ENCODE data around the gene MTA1.

Gene MTA1

DNA sequence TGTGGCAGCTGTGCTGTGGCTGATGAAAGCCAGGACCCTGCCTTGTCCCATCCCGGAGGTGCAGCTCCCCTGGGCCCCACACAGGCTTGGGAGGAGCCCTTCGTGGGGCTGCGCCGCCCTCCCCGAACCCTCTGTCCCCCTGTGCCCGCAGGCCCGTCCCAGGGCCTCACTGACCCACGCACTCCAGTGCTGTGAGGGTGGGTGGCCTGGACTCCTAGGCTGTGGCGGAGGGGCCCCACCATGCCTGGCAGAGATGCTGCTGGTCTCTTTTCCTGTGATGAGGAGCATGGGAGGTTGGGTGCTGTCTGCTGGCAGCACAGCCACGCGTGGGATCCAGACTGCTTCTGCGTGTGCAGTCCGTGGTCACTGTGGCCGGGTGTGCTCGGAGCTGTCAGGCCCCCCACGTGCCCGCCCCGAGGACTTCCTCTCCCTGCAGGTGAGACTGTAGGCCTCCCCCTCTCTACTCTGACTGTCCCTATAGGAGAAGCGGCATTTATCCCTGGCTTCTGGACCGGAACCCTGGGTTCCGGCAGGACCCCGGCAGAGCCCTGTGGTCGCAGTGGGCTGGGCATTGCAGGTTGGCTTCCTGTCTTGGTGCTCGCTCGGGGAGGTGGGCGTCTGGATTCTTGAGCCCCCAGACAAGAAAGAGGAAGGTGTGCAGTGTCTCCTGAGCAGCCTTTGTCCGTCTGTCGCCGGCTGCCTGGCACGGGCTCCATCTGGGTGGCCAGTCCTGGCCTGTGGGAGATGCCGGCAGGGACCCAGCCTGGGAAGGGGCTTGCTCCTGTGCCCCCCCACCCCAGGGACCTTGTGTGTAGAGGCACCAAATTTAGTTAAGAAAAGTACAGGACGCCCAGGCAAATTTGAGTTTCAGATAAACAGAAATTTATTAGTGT lies 2.3 kb downstream of the MTA1 start:
- in situ Hi-C loops (cut with MboI; ENCODE audit: low sequenced_read_pairs) = no loop called here

DNA sequence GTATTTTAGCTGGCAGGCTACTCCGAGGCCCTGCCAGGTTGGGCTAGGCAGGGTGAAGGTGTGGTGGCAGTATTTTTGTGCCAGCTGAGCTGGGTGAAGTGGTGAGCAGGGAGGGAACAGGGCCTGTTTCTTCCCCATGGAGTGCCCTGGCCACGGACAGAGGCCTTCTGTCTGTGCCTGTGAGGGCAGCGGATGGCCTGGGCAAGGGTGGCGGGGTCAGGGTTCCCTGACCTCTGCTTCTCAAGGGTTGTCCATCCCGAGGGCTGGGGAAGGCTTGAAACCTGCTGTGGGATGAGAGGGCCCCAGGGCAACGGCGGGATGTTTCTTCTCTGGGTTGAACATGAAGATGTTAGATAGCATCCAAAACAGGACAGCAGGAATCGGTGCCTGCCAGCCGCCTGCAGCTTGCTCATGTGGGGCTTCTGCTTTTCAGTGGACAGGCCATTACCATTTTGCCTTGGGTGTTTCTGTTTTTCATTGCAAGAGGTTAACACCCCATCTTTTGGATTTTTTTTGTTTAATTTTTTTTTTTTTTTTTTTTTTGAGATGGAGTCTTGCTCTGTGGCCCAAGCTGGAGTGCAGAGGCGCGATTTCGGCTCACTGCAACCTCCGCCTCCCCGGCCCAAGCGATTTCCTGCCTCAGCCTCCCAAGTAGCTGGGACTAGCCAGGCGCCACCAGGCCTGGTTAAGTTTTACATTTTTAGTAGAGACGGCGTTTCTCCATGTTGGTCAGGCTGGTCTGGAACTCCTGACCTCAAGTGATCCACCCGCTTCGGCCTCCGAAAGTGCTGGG lies 3.3 kb downstream of the MTA1 start:
- in situ Hi-C loops (cut with MboI; ENCODE audit: low sequenced_read_pairs) = no loop called here

DNA sequence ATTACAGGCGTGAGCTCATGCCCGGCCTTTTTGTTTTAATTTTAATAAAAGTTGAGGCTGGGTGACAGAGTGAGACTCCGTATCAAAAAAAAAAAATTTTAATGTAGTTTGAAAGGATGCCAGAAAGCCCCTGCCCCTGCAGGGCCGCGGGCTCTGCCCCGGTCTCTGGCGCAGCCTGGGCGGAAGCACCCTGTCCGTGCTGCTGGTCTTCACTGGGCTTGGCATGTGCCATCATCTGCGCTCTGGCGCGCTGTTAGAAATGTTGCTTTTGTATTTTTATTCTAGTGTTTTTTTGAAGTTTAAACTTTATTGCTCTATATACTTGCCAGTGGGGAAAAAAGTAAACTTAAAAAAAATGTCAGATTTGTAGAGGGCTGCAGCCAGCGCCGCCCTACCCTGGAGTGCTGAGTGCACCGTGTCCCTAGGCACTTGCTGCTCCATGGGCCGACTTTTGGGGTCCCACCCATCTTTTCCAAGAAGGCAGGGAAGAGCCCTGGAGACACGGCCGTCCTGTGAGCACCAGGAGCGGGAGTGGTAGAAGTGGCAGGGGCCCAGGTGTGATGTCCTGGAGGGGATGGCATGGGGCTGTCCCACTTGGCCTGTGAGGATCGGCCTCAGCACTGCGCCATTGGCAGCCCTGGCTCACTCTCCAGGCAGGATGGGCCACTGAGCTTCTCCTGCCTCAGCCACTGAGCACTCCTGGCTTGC lies 4.0 kb downstream of the MTA1 start:
- in situ Hi-C loops (cut with MboI; ENCODE audit: low sequenced_read_pairs) = no loop called here

DNA sequence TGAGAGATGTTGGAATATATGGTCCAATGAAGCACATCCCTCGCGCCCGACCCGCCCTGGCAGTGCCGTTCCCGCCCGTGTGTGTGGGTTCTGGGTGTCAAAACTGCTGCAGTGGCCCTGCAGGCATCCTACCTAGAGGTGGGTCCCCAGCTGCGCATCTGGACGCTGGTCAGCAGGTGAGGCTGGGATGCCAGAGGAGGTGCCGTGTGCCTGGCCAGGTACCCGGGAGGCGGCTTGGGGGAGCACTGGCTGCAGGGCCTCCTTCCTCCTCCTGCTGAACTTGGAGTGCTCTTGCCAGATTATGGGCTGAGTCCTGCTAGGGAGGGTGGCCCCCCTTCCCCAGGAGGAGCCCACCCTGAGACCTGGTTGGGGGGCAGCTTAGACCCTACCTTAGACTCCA lies 5.2 kb downstream of the MTA1 start:
- in situ Hi-C loops (cut with MboI; ENCODE audit: low sequenced_read_pairs) = no loop called here

DNA sequence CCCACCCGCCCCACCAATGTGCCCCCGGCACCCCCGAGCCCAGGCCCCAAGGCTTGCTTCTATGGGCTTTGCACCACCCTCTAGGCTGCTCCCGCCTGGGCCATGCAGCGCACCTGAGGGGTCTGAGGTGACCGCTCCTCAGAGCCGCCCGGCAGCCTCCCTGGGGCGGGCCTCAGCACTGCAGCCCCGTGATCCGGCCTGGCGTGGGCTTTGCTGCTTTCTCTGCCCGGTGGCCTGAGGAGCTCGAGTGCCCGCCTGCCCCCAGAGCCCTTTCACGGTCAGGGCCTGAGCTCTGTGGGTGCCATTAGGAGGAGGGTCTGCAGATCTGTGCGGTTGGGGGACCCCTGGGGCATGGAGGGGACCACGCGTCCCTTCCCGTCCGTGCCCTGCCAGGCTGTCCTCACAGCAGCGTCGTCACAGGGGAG lies 6.2 kb downstream of the MTA1 start:
- in situ Hi-C loops (cut with MboI; ENCODE audit: low sequenced_read_pairs) = no loop called here

DNA sequence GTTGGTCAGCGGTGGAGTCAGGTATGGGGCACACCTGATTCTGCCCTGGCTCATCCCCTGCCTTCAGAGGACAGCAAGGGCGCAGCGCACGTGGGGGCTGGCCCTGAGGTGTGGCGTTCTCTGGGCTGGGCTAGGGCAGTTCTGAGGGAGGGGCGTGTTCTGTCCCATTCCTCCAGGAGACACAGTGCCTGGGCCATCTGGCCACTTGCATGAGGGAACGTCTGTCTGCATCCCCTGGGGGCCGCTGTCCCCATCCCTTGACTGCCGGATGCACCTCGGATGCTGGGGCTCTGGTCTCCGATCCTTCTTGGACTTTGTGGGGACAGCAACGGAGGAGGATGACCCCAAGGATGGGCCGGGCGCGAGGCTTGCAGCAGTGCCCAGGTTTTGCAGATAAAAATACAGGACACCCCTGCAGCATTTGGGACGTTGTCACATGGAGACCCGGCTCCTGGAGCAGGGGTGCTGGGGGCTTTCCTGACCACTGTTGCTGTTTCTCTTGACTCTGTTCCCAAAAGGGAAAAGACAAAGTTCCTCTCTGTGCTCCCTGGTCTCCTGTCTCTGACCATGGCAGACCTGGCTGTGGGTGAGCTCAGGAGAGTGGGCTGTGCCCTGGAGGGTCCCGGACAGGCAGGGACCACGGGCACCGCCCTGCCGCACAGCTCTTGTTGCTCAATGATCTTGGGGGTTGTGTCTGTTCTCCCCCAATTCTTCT lies 6.9 kb downstream of the MTA1 start:
- in situ Hi-C loops (cut with MboI; ENCODE audit: low sequenced_read_pairs) = no loop called here

DNA sequence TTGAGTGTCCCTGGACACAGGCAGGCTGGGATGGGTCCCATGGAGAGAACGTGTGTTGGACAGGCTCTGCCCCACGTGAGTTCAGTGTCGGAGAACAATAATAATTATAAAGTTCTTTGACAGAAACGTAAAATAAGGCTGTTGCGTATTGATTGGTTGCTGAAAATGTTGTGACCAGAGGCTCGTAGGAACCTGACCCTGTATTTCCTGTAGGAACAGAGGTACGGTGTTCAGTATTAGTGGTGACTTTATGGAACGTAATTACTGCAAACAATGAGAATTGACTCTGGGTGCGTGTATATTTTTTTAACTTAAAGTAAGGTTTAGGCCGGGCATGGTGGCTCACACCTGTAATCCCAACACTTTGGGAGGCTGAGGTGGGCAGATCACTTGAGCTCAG lies 7.8 kb downstream of the MTA1 start:
- in situ Hi-C loops (cut with MboI; ENCODE audit: low sequenced_read_pairs) = no loop called here

DNA sequence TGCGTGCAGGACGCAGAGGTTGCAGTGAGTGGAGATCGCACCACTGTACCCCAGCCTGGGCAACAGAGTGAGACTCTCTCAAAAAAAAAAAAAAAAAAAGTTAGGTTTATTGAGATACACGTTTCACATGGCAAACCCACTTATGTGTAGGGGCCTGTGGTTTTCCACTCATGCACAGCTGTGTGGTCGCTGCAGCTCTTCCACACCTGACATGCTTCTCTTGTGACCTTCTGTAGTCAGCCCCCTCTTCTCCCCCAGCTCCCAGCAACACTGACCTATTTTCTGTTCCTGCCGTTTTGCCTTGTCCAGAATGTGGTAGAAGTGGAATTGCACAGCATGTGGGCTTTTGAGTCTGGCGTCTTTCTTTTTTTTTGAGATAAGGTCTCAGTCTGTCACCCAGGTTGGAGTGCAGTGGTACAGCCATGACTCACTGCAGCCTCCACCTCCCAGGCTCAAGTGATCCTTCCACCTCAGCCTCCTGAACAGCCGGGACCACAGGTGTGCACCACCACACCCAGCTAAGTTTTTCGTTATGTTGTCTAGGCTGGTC lies 8.4 kb downstream of the MTA1 start:
- in situ Hi-C loops (cut with MboI; ENCODE audit: low sequenced_read_pairs) = no loop called here

DNA sequence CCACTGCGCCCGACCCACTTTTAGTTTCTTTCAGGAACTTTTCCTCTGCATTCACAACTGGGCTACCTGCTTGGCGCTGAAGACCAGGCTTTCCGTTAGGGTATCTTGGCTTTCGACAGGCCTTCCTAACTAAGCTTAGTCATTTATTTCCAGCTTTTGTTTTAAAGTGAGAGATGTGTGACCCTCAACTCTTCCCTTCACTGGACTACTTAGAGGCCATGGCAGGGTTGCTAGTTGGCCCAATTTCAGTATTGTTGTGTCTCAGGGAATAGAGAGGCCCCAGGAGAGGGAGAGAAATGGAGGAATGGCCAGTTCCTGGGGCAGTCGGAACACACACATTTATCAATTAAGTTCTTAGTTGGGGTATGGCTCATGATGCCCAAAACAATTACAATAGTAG lies 10.4 kb downstream of the MTA1 start:
- in situ Hi-C loops (cut with MboI; ENCODE audit: low sequenced_read_pairs) = no loop called here

DNA sequence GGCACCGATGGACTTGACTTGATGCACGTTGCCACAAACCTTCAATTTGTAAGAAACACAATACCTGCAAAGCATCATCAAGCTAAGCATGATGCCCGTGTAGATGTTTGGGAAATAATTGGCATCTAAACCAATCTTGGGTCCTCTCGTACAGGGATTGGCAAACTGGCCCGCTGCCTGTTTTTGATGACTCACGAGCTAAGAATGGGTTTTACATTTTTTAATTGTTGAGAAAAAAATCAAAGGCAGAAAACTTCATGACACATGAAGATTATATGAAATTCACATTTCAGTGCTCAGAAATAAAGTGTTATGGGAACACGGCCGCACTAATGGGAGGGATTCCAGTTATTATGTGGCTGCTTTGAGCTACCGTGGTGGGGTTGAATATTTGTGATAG lies 10.9 kb downstream of the MTA1 start:
- in situ Hi-C loops (cut with MboI; ENCODE audit: low sequenced_read_pairs) = no loop called here

DNA sequence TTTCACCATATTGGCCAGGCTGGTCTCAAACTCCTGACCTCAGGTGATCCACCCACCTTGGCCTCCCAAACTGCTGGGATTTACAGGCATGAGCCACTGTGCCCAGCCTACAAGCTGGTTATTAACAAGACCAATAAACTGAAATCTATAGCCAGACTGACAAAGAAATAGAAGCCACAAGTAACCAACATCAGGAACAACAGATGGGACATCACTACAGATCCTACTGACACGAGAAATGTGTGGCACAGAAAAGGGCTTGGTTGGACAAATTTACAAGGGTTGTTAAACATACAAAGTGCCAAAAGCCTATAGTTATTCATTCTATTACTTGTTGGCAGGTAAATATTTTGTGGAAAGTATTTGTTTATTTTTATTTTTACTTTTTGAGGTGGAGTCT lies 11.6 kb downstream of the MTA1 start:
- in situ Hi-C loops (cut with MboI; ENCODE audit: low sequenced_read_pairs) = no loop called here

DNA sequence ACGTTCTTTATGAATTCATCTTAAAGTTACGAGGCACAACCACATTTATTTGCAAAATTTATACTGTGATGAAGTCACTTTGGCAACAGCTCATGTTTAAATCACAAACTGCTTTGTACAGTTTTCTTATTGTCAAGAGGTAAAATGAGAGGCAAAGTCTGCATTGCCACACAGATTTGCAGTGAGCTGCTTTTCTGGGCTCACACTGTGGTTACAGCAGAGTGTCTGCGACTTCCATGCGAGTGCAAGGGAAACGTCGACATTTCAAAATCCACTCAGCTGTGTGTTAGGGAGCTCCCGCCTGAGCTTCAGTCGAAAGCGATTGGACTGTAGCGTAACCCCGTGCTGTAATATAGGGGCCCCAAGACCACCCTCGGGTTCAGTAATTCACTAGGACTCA lies 13.0 kb downstream of the MTA1 start:
- in situ Hi-C loops (cut with MboI; ENCODE audit: low sequenced_read_pairs) = no loop called here

DNA sequence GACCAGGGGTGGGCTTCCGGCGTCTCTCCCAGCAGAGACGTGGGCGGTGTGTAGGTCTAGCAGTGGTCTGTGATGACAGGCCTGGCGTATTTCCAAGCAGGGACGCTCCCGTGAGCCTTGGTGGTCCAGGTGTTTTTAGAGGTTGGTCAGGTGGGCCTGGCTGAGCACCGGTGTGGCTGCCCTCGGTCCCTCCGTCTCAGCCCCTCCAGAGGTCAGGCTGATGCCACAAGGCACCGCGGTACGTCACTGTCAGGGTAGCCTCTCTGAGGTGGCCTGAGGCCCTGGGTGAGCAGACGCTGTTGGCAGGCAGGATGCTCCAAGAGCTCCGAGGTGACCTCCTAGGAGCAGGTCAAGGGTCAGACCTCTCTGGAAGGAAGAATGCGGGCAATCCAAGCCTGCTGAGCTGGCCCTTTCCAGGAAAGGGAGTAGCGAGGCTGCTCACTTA lies 13.6 kb downstream of the MTA1 start:
- in situ Hi-C loops (cut with MboI; ENCODE audit: low sequenced_read_pairs) = no loop called here

DNA sequence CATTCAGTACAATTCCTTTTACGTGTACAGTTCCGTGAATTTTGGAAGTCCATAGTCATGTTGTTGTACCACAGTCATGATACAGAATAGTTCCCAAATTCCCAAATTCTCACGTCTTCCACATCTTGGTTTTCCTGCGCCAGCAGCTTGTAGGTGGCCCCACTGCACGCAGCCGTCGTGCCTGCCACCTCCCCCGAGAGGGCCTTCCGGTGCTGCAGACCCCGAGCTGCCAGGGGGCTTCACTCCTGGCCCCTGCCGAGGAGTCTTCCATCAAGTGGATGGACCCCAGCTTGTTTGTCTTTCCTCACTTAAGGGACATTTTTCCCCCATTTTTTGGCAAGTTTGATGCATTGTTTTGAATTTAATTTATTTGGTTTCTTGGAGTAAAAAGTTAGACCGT lies 16.8 kb downstream of the MTA1 start:
- in situ Hi-C loops (cut with MboI; ENCODE audit: low sequenced_read_pairs) = no loop called here

DNA sequence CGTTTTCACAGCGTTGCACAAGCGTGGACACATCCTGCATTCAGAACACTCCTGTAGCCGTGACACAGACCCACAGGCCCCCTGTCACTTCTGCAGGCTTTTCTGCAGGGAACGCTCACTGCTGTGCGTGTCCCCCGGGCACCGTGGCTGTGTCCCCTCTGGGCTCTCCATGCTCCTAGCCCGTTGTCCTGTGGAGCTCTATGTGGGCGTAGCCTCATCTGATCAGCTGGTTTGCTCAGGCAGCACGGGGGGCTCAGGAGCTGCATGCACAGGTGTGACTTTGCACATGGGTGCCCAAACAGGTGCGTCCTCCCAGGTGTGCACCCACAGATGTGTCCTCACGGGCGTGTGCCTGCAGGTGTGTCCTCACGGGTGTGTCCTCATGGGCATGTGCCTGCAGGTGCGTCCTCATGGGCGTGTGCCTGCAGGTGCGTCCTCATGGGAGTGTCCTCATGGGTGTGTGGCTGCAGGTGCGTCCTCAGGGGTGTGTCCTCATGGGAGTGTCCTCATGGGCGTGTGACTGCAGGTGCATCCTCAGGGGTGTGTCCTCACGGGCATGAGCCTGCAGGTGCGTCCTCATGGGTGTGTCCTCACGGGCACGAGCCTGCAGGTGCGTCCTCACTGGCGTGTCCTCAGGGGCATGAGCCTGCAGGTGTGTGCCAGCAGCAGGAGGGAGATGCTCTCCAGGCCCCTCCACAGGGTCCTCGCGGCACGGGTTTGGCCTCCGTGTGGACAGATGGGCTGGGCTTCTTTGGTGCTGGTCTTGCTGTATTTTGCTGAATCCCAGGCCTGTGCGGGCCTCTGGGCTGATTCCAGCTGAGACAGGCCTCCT lies 17.5 kb downstream of the MTA1 start:
- in situ Hi-C loops (cut with MboI; ENCODE audit: low sequenced_read_pairs) = no loop called here

DNA sequence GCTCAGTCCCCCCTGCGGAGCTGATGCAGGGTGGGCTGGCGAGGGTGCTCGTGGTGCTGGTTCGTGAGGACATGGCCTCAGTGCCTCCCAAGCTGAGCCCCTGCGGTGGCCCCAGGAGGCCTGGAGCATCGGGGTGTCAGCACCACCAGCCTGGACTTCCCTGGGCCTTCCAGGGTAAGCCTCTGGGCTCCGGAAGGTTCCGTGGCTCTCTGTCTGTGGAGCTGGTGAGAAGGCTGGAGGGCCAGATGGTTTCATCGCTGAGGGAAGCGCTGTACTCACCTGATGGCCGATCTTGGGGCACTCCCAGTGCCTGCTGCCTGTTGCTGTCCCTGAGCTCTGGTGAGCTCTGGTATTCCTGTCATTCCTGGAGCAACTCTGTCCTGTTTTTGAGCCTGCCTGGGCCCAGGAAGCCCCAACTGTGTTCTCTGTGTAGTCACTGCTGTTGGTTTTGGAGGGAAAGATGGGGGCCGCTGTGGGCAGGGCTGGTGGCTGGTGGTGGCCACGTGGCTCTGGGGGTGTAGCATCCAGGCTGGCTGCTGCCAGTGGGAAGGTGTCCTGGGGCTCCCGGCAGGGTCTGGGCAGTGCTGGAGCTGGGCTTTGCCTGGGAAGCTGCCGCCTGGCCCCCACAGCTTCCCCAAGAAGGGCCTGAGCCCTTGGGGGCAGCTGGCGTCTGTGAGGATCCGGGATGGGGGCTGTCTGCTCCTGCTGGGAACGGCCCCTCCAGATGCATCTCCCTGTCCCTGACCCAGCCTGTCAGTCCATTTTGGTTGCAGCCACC lies 18.3 kb downstream of the MTA1 start:
- in situ Hi-C loops (cut with MboI; ENCODE audit: low sequenced_read_pairs) = no loop called here

DNA sequence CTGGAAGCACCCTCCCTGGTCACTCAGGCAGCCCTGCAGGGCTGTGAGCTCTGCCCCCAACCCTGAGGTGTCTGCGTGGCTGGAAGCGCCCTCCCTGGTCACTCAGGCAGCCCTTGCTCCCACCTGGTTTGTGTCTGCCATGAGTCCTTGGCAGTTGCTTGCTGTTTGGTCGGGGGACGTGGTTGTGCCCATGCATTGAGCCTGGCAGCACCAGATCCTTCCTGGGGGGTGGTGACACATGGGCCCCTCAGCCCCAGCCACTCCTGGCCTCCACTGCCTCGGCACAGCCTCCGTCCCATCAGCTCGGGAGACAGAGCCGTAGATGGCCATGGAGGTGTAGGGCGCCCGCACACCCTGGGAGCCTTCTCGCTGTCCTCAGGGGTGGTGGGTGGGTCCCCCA lies 19.6 kb downstream of the MTA1 start:
- in situ Hi-C loops (cut with MboI; ENCODE audit: low sequenced_read_pairs) = no loop called here

DNA sequence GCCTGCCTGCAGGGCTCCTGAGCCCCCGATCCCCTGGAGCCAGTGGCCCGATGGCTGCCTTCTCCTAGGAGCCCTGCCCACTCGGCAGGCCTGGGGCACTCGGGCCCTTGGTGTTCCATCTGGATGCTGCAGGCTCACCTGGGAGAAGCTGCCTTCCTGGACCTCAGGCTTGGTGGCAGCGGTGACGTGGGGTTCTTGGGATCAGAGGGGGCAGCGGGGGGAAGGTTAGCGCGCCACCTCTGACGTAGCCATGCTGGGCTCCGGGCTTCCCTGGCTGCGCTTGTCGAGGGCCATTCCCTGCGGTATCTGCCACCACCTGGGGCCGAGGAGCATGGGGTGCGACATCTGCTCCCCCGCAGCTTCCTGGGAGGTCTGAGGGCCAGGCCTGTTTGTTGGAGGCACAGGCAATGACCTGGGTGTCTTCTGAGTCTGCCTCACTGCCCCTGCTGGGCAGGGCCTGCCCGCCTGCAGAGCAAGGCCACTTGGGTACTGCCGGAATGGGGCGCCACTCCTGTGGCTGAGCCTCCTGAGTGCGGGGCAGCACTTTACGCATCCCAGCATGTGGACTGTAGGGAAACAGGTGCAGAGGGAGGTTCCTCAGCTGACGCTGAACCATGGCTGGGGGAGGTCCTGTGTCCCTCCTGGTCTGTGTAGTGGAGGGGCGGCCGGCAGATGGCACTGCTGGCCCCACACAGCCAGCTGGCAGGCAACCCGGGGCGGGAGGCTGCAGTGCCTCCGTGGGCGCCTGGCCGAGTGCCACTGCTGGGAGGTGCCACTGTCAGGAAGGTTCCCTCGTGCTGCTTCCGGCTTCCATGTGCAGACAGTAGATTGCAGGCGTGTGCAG lies 20.3 kb downstream of the MTA1 start:
- in situ Hi-C loops (cut with MboI; ENCODE audit: low sequenced_read_pairs) = no loop called here

All from HL-60/S4 treated with phorbol 12-myristate 13-acetate at 8.2 ng/mL for 4 days and 3 days (cell line).